Spinal cord (tissue), 10 donors: Measurements from ENCODE around the gene EID1. TPM values are rescaled to one million over a fixed set of nuclear protein-coding genes. Genes with fewer than 3 reads are reported as not detected.

Source experiments
- DNase-seq, 6 donors: peaks; one replicate each; pipeline versions ENCODE4 v3.0.0 to v3.0.0-alpha.2; 2013 to 2015; ENCODE audit warnings: low spot score in 6 of 6, low read depth in 4 of 6
- H3K27ac ChIP-seq: one replicate; pipeline ENCODE4 v1.5.1; 2013; ENCODE audit warnings: low read depth, low read length, control low read depth
- H3K27me3 ChIP-seq: one replicate; pipeline ENCODE4 v1.6.1; 2013; ENCODE audit warnings: low read length; ENCODE audit not compliant: control insufficient read depth, insufficient read depth
- H3K36me3 ChIP-seq: one replicate; pipeline ENCODE4 v1.6.1; 2013; ENCODE audit warnings: low read length; ENCODE audit not compliant: control insufficient read depth, insufficient read depth
- H3K4me1 ChIP-seq: one replicate; pipeline ENCODE4 v1.6.1; 2013; ENCODE audit warnings: low read length; ENCODE audit not compliant: control insufficient read depth, insufficient read depth
- H3K4me3 ChIP-seq: one replicate; pipeline ENCODE4 v1.5.1; 2013; ENCODE audit warnings: low read depth, low read length, control low read depth
- H3K9me3 ChIP-seq: one replicate; pipeline ENCODE4 v1.6.1; 2013; ENCODE audit warnings: low read length; ENCODE audit not compliant: control insufficient read depth, insufficient read depth
- WGBS: methylation state at CpG from one replicate; pipeline ENCODE4 v1.1.5; 2013; ENCODE audit warnings: missing lambda C conversion rate; ENCODE audit not compliant: insufficient coverage; 5-methylcytosine and 5-hydroxymethylcytosine counted together
- polyA plus RNA-seq, 2 donors: library from polyadenylated mRNA; unstranded; fragments of 120-200 nt; gene quantifications; one replicate each; pipeline ENCODE4 v1.2.1, GENCODE V29; 2013; ENCODE audit not compliant: insufficient read length in 2 of 2
- total RNA-seq, 2 donors: library from RNA; depleted of rRNA in 1 of 2; stranded (reverse); fragments of 120-200 nt in 1 of 2; fragments of >200 nt in 1 of 2; gene quantifications; one replicate each; pipeline versions ENCODE4 v1.2.3 to v1.2.4, GENCODE V29; 2013 to 2014
- donor health status: healthy.

EID1 gene
- total and polyA plus RNA-seq, 4 donors: 241 to 470 (median 386) TPM

DNA sequence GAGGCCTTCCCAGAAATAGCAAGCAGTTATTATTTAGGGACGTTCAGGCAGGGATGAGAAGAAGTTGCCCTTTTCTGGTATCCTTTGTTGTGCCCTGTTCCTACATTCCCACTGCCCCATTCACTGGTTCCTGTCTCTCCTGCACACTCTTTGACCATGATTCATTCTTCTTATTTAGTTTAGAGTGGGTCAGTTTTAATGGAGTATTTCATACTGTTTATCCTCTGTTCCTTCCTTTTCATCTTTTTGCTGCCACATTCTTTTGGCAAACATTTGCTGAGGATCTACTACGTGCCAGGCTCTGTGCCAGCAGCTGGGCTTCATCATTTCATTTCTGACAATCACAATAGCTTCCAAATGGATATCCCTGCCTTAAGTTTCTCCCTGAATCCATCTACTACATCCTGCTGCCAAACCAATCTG, 11.8 kb upstream of the EID1 start:
- Histone ChIP-seq H3K9me3 (no peaks in the 10 kb centered on the region), H3K4me3 (no peak overlapping the region), H3K27ac (peak overlapping the region; percentile 43), H3K4me1 (no peaks in the 10 kb centered on the region), H3K36me3 (no peaks in the 10 kb centered on the region), H3K27me3 (no peaks in the 10 kb centered on the region)
- DNase-seq: peak in 1 of 6 donors; percentile 24
- 50% methylated on average over 1 of the region's 2 CpGs for WGBS

DNA sequence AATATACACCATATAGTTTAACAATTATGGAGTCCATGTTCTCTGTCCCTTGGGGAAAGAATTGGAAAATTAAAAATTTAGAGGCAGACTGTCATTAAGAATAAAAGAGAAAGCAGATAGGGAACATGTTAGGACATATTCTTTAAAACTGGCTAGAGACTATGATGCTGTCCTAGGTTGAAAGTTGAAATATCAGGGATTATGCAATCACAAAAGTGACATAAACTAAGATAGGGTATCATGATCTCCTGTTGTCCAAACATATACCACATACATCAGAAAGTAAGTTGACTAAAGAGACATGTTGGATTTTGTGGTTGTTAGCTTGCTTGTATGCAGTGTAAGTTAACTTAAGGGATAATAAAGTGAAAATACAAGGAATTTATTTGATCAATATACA, 9.9 kb upstream of the EID1 start:
- no peak overlapping the region for H3K4me3 ChIP-seq
- no peaks in the 10 kb centered on the region for H3K9me3 ChIP-seq
- H3K27ac ChIP-seq: no peak overlapping the region
- H3K4me1 ChIP-seq: no peaks in the 10 kb centered on the region
- no peaks in the 10 kb centered on the region for H3K36me3 ChIP-seq
- no peak for DNase-seq
- no peaks in the 10 kb centered on the region for H3K27me3 ChIP-seq

DNA sequence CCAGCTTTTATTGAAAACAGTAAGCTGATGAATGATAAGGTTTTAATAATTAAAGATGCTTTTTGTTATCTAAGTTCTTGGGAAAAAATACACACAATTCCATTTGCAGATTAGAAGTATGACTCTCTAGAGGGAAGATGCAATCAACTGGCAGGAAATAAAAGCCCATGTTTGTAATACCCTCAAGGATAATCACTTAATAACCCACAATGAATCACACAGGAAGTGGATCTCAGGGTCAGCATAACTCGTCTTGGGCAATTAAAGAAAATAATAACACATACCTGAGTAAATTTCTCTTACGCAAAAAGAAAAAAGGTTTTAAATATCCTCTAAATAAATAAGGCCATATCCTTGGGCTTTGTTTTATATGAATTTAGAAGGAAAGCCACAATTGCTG, 9.4 kb upstream of the EID1 start:
- no peaks in the 10 kb centered on the region for H3K36me3 ChIP-seq
- no CpG with 5 or more reads among the region's 2 CpGs for WGBS

DNA sequence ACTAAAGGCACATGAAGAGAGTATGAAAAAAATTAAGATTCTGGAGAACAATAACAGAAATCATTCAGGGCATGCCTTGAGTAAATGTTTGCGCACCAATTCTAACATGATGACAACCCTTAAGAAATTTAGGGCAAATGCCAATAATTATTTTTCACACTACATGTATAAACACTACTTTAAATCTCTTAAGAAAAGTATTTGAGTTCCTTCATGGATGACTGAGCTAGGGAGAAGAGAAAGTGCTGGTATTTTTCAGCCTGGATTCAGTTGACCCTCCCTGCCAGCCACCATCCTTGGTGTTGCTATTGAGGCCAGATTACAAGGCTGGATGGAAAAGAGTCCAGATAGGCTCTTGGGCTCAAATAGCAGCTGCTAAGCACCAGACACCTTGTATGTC, 8.0 kb upstream of the EID1 start:
- no peaks in the 10 kb centered on the region for H3K27me3 ChIP-seq
- no peaks in the 10 kb centered on the region for H3K4me1 ChIP-seq
- no peak overlapping the region for H3K27ac ChIP-seq
- no peaks in the 10 kb centered on the region for H3K36me3 ChIP-seq
- no peaks in the 10 kb centered on the region for H3K9me3 ChIP-seq
- no peak for DNase-seq
- no peak overlapping the region for H3K4me3 ChIP-seq
- no CpG with 5 or more reads among the region's 1 CpG for WGBS

More for the DNA sequence above, 9.4 kb upstream of the EID1 start:
- no peaks in the 10 kb centered on the region for H3K4me1 ChIP-seq
- peak in 1 of 6 donors; percentile 52 for DNase-seq
- H3K27ac ChIP-seq: no peak overlapping the region
- H3K4me3 ChIP-seq: no peak overlapping the region
- H3K9me3 ChIP-seq: no peaks in the 10 kb centered on the region
- no peaks in the 10 kb centered on the region for H3K27me3 ChIP-seq

DNA sequence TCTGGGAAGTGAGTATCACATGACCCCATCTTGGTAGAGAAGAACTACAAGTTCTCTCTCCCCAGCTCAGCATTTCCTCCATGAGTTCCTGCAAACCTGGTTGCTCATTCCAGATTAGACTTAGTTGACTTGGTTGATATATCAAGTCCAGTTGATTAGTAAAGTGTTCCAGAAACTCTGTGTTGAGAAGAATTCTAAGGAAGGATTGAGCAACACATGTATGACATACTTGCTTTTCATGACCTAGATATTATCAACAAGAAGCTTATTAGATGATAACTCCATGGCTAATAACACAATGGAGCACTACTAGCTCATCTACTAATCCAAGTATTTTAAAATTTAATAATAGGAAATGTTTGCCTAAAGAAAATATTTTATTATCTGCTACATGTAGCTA, 6.4 kb upstream of the EID1 start:
- Histone ChIP-seq H3K4me1 (no peaks in the 10 kb centered on the region), H3K4me3 (no peak overlapping the region), H3K36me3 (no peaks in the 10 kb centered on the region), H3K27me3 (no peaks in the 10 kb centered on the region), H3K9me3 (no peaks in the 10 kb centered on the region), H3K27ac (no peak overlapping the region)
- DNase-seq: no peak

- H3K4me3 ChIP-seq: no peak overlapping the region
- no peak for DNase-seq
- no peaks in the 10 kb centered on the region for H3K36me3 ChIP-seq
- H3K27ac ChIP-seq: no peak overlapping the region
- no CpG with 5 or more reads among the region's 2 CpGs for WGBS
- H3K9me3 ChIP-seq: no peaks in the 10 kb centered on the region
- H3K27me3 ChIP-seq: no peaks in the 10 kb centered on the region
- no peaks in the 10 kb centered on the region for H3K4me1 ChIP-seq
Observed at GRCh38 chr15:48872632-48873031, 5.3 kb upstream of the EID1 start.

DNA sequence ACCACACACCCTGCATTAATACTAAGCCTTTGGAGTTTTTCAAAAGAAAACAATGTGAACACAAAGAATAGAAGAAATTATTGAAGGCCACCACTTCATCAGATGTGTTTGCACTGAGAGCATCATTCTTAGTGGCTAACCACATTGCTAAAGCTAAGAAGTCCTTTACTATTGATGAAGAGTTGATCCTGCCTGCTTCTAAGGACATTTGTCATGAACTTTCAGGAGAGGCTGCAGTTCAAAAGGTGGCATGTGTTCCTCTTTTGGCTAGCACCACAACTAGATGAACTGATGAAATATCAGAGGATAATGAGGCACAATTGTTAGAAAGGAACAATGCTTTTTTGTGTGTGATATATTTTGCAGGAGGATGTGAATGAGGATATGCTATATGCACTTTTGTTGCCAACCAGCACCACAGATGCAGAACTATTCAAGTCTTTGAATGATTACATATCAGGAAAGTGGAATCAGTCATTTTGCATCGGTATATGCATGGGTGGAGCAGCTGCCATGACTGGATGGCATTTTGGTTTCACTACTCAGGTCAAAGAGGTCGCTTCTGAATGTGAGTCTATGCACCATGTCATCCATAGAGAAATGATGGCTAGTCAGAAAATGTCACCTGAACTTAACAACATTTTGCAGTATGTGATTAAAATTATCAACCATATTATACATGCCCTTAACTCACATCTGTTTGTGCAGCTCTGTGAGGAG, 2.5 kb upstream of the EID1 start:
- H3K27ac ChIP-seq: no peak overlapping the region
- H3K27me3 ChIP-seq: no peaks in the 10 kb centered on the region
- 73% methylated on average over 1 of the region's 2 CpGs for WGBS
- no peaks in the 10 kb centered on the region for H3K36me3 ChIP-seq
- no peaks in the 10 kb centered on the region for H3K9me3 ChIP-seq
- no peaks in the 10 kb centered on the region for H3K4me1 ChIP-seq
- DNase-seq: no peak
- H3K4me3 ChIP-seq: no peak overlapping the region

GRCh38 chr15:48876057-48876456, 1.9 kb upstream of the EID1 start:
- Histone ChIP-seq H3K4me3 (no peak overlapping the region), H3K27me3 (no peaks in the 10 kb centered on the region), H3K4me1 (no peaks in the 10 kb centered on the region), H3K9me3 (no peaks in the 10 kb centered on the region), H3K27ac (no peak overlapping the region), H3K36me3 (no peaks in the 10 kb centered on the region)
- 92% methylated on average over 3 of the region's 3 CpGs for WGBS
- DNase-seq: no peak

DNA sequence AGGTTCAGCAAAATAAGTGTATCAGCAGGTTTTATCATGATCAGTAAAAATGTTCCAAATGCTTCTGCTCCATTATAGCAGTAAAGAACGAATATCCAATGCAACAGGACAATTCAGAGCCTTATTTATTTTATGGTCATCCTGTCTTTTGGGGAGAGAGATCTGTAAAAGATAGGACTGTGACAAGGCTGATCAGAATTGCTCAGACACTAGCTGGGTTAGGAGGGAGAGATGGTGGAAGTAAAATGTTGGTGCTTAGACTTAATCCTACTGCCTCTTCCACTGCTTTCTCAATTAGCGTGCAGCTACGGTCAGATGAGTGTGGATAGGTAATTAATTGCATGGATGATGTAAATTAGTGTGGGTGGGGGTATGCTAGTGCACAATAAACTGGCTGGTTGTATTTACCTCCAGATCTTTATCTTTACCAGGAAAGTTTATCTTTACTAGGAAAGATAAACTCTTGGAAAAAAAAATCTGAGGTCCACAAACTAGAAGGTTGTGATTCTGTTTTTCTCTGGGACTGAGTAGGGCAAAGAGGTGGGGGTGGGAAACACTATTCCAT, 2.2 kb downstream of the EID1 start:
- WGBS: no CpG with 5 or more reads among the region's 3 CpGs
- H3K4me3 ChIP-seq: no peak overlapping the region
- no peaks in the 10 kb centered on the region for H3K4me1 ChIP-seq
- DNase-seq: no peak
- H3K27me3 ChIP-seq: no peaks in the 10 kb centered on the region
- H3K36me3 ChIP-seq: no peaks in the 10 kb centered on the region
- no peak overlapping the region for H3K27ac ChIP-seq
- H3K9me3 ChIP-seq: no peaks in the 10 kb centered on the region

- no CpG with 5 or more reads among the region's 2 CpGs for WGBS
- no peak overlapping the region for H3K4me3 ChIP-seq
- H3K27ac ChIP-seq: no peak overlapping the region
- DNase-seq: no peak
- H3K9me3 ChIP-seq: no peaks in the 10 kb centered on the region
- no peaks in the 10 kb centered on the region for H3K27me3 ChIP-seq
- no peaks in the 10 kb centered on the region for H3K36me3 ChIP-seq
- no peaks in the 10 kb centered on the region for H3K4me1 ChIP-seq
Observed at GRCh38 chr15:48883699-48884098, 5.8 kb downstream of the EID1 start.
